ENCODE measurements around the gene SOWAHA.
A peak's percentile ranks its signal among the peaks of the same experiment; 100 is the strongest.
"Not testable (repeated sequence)": the region's sequence is repeated elsewhere in the genome, so short reads cannot be mapped to it uniquely, and the experiment has no call there.

SOWAHA gene

GRCh38 chr5:132778129-132778528, 35.0 kb upstream of the SOWAHA start:
- DNase-seq, result no peak

GRCh38 chr5:132778856-132779255, 34.2 kb upstream of the SOWAHA start:
- no peak for DNase-seq

- no peak for DNase-seq
These were observed 33.1 kb upstream of the SOWAHA start for GRCh38 chr5:132779961-132780360.

- no peak for DNase-seq
These were observed 32.5 kb upstream of the SOWAHA start for GRCh38 chr5:132780577-132780976.

- DNase-seq, result no peak
These were observed 32.1 kb upstream of the SOWAHA start for GRCh38 chr5:132781029-132781428.

GRCh38 chr5:132782101-132782500, 31.0 kb upstream of the SOWAHA start:
- peak; percentile 70 for DNase-seq

- peak; percentile 60 for DNase-seq
These were observed 27.7 kb upstream of the SOWAHA start for GRCh38 chr5:132785365-132785764.

- DNase-seq, result no peak
These were observed 27.2 kb upstream of the SOWAHA start for GRCh38 chr5:132785864-132786263.

GRCh38 chr5:132787076-132787475, 26.0 kb upstream of the SOWAHA start:
- peak; percentile 78 for DNase-seq

- DNase-seq, result no peak
These were observed 24.6 kb upstream of the SOWAHA start for GRCh38 chr5:132788508-132788907.

- DNase-seq, result no peak
These were observed 23.9 kb upstream of the SOWAHA start for GRCh38 chr5:132788990-132789886.

- no peak for DNase-seq
These were observed 22.8 kb upstream of the SOWAHA start for GRCh38 chr5:132790201-132790865.

- no peak for DNase-seq
These were observed 22.1 kb upstream of the SOWAHA start for GRCh38 chr5:132791026-132791425.

GRCh38 chr5:132797651-132798050, 15.5 kb upstream of the SOWAHA start:
- DNase-seq, result no peak

- DNase-seq, result no peak
These were observed 13.7 kb upstream of the SOWAHA start for GRCh38 chr5:132799392-132799791.

GRCh38 chr5:132800545-132800944, 12.6 kb upstream of the SOWAHA start:
- DNase-seq, result no peak

- DNase-seq, result no peak
These were observed 10.9 kb upstream of the SOWAHA start for GRCh38 chr5:132802044-132802684.

GRCh38 chr5:132802685-132803066, 10.4 kb upstream of the SOWAHA start:
- not testable (repeated sequence) for DNase-seq

GRCh38 chr5:132804219-132804618, 8.9 kb upstream of the SOWAHA start:
- DNase-seq, result not testable (repeated sequence)

GRCh38 chr5:132805872-132806271, 7.2 kb upstream of the SOWAHA start:
- not testable (repeated sequence) for DNase-seq

- DNase-seq, result not testable (repeated sequence)
These were observed 6.3 kb upstream of the SOWAHA start for GRCh38 chr5:132806804-132807162.

GRCh38 chr5:132807163-132807838, 5.8 kb upstream of the SOWAHA start:
- no peak for DNase-seq

GRCh38 chr5:132808448-132808847, 4.7 kb upstream of the SOWAHA start:
- DNase-seq, result no peak
